IgD-negative memory B cell (primary cell): ENCODE data around the gene SLC35E4. TPM values are rescaled to one million over a fixed set of nuclear protein-coding genes. Genes with fewer than 3 reads are reported as not detected.
"Not testable (repeated sequence)": the region's sequence is repeated elsewhere in the genome, so short reads cannot be mapped to it uniquely, and the experiment has no call there.

Experiments used
- H3K27ac Mint-ChIP-seq, 3 donors: one replicate each; pipeline ENCODE4 v1.8.0; 2020 to 2022; ENCODE audit warnings: mild to moderate bottlenecking in 3 of 3, mixed read lengths in 3 of 3, moderate library complexity in 1 of 3
- H3K27me3 Mint-ChIP-seq: one replicate; pipeline ENCODE4 v1.8.0; 2021; ENCODE audit warnings: mixed read lengths
- H3K36me3 Mint-ChIP-seq: one replicate; pipeline ENCODE4 v1.8.0; 2020; ENCODE audit warnings: mild to moderate bottlenecking, mixed read lengths
- H3K4me1 Mint-ChIP-seq, 3 donors: one replicate each; pipeline ENCODE4 v1.8.0; 2020 to 2022; ENCODE audit warnings: mixed read lengths in 3 of 3, mild to moderate bottlenecking in 1 of 3
- H3K4me3 Mint-ChIP-seq, 4 donors: one replicate each; pipeline ENCODE4 v1.8.0; 2020 to 2022; ENCODE audit warnings: mild to moderate bottlenecking in 4 of 4, mixed read lengths in 4 of 4, moderate library complexity in 3 of 4
- H3K9me3 Mint-ChIP-seq, 3 donors: one replicate each; pipeline ENCODE4 v1.8.0; 2020 to 2021; ENCODE audit warnings: mixed read lengths in 3 of 3, mild to moderate bottlenecking in 1 of 3
- polyA plus RNA-seq: library from polyadenylated mRNA; unstranded; fragments of 300-500 nt; fragmentation: Illumina TruSeq; gene quantifications from one replicate; pipeline ENCODE4 v1.2.3, GENCODE V29; 2021

SLC35E4 gene
- polyA plus RNA-seq, 1 donor from 2014 or later, result 1.5 TPM

- H3K27me3 Mint-ChIP-seq, result no peaks in the 10 kb centered on the region
- H3K9me3 Mint-ChIP-seq, result peaks cover 0 to 2% (median 0%) of the 10 kb centered on the region in 3 donors
- H3K4me3 Mint-ChIP-seq, result no peak overlapping the region
- peak overlapping the region in 1 of 3 donors; percentile 46 for H3K27ac Mint-ChIP-seq
- H3K36me3 Mint-ChIP-seq, result peaks cover 4% of the 10 kb centered on the region
- H3K4me1 Mint-ChIP-seq, result peaks cover 0 to 3% (median 0%) of the 10 kb centered on the region in 3 donors
Measured at GRCh38 chr22:30654361-30654760, 18.8 kb downstream of the SLC35E4 start.

- no peak overlapping the region for H3K4me3 Mint-ChIP-seq
- H3K27ac Mint-ChIP-seq, result no peak overlapping the region
- H3K27me3 Mint-ChIP-seq, result no peaks in the 10 kb centered on the region
- H3K4me1 Mint-ChIP-seq, result peaks cover 0 to 4% (median 3%) of the 10 kb centered on the region in 3 donors
- peaks cover 0 to 2% (median 0%) of the 10 kb centered on the region in 3 donors for H3K9me3 Mint-ChIP-seq
- peaks cover 6% of the 10 kb centered on the region for H3K36me3 Mint-ChIP-seq
Measured at GRCh38 chr22:30655532-30655931, 20.0 kb downstream of the SLC35E4 start.

GRCh38 chr22:30662040-30662439 lies 26.5 kb downstream of the SLC35E4 start:
- H3K4me1 Mint-ChIP-seq, result peaks cover 9 to 21% (median 11%) of the 10 kb centered on the region in 3 donors

GRCh38 chr22:30664798-30665197 lies 29.2 kb downstream of the SLC35E4 start:
- Mint-ChIP-seq H3K9me3 (no peaks in the 10 kb centered on the region), H3K4me3 (peak overlapping the region in 1 of 4 donors; percentile 95), H3K27ac (no peak overlapping the region), H3K4me1 (peaks cover 10 to 19% (median 12%) of the 10 kb centered on the region in 3 donors), H3K27me3 (no peaks in the 10 kb centered on the region), H3K36me3 (peaks cover 7% of the 10 kb centered on the region)

More at GRCh38 chr22:30662040-30662439, 26.5 kb downstream of the SLC35E4 start:
- no peak overlapping the region for H3K4me3 Mint-ChIP-seq
- no peaks in the 10 kb centered on the region for H3K9me3 Mint-ChIP-seq
- H3K27me3 Mint-ChIP-seq, result no peaks in the 10 kb centered on the region
- H3K36me3 Mint-ChIP-seq, result peaks cover 9% of the 10 kb centered on the region
- no peak overlapping the region for H3K27ac Mint-ChIP-seq

- peaks cover 11 to 18% (median 12%) of the 10 kb centered on the region in 3 donors for H3K4me1 Mint-ChIP-seq
- peak overlapping the region in 3 of 4 donors; percentile 1 to 95 (median 17) for H3K4me3 Mint-ChIP-seq
- H3K9me3 Mint-ChIP-seq, result no peaks in the 10 kb centered on the region
Measured at GRCh38 chr22:30665266-30665665, 29.7 kb downstream of the SLC35E4 start.

GRCh38 chr22:30665786-30666185 lies 30.2 kb downstream of the SLC35E4 start:
- Mint-ChIP-seq H3K27ac (no peak overlapping the region), H3K4me3 (peak overlapping the region in 3 of 4 donors; percentile 1 to 95 (median 60)), H3K9me3 (no peaks in the 10 kb centered on the region), H3K4me1 (peaks cover 11 to 18% (median 12%) of the 10 kb centered on the region in 3 donors), H3K27me3 (no peaks in the 10 kb centered on the region), H3K36me3 (peaks cover 4% of the 10 kb centered on the region)

More at GRCh38 chr22:30665266-30665665, 29.7 kb downstream of the SLC35E4 start:
- Mint-ChIP-seq H3K27ac (no peak overlapping the region), H3K36me3 (peaks cover 7% of the 10 kb centered on the region), H3K27me3 (no peaks in the 10 kb centered on the region)

GRCh38 chr22:30667107-30667493 lies 31.5 kb downstream of the SLC35E4 start:
- peak overlapping the region; percentile 9 to 71 (median 56) for H3K27ac Mint-ChIP-seq
- peaks cover 10 to 18% (median 11%) of the 10 kb centered on the region in 3 donors for H3K4me1 Mint-ChIP-seq
- H3K9me3 Mint-ChIP-seq, result no peaks in the 10 kb centered on the region
- H3K4me3 Mint-ChIP-seq, result peak overlapping the region; percentile 94 to 97 (median 96)
- peaks cover 1% of the 10 kb centered on the region for H3K36me3 Mint-ChIP-seq
- H3K27me3 Mint-ChIP-seq, result no peaks in the 10 kb centered on the region

- Mint-ChIP-seq H3K4me3 (peak within 1 kb of the TSS; percentile 94 to 97 (median 96)), H3K27me3 (no peaks in the 10 kb centered on the region), H3K36me3 (peaks cover 1% of the 10 kb centered on the region), H3K27ac (peak within 1 kb of the TSS; percentile 56 to 93 (median 71)), H3K9me3 (no peaks in the 10 kb centered on the region), H3K4me1 (peaks cover 10 to 18% (median 11%) of the 10 kb centered on the region in 3 donors)
Measured at GRCh38 chr22:30667494-30668385, 32.2 kb downstream of the SLC35E4 start, which contains the start of gene DUSP18. TSS of gene DUSP18 (minus strand) at chr22:30667875. CDS start at chr22:30664003, 3,872 bp downstream.

- H3K9me3 Mint-ChIP-seq, result no peaks in the 10 kb centered on the region
- H3K4me3 Mint-ChIP-seq, result peak overlapping the region; percentile 94 to 97 (median 96)
- peaks cover 1% of the 10 kb centered on the region for H3K36me3 Mint-ChIP-seq
- no peaks in the 10 kb centered on the region for H3K27me3 Mint-ChIP-seq
- peak overlapping the region; percentile 56 to 71 (median 67) for H3K27ac Mint-ChIP-seq
- H3K4me1 Mint-ChIP-seq, result peaks cover 10 to 18% (median 11%) of the 10 kb centered on the region in 3 donors
Measured at GRCh38 chr22:30668386-30668710, 32.8 kb downstream of the SLC35E4 start.

GRCh38 chr22:30671071-30671470 lies 35.5 kb downstream of the SLC35E4 start:
- Mint-ChIP-seq H3K4me3 (peak overlapping the region in 1 of 4 donors; percentile 56), H3K27me3 (no peaks in the 10 kb centered on the region), H3K9me3 (no peaks in the 10 kb centered on the region), H3K36me3 (no peaks in the 10 kb centered on the region), H3K27ac (no peak overlapping the region), H3K4me1 (peaks cover 8 to 11% (median 9%) of the 10 kb centered on the region in 3 donors)

GRCh38 chr22:30673136-30673535 lies 37.6 kb downstream of the SLC35E4 start:
- Mint-ChIP-seq H3K36me3 (no peaks in the 10 kb centered on the region), H3K27ac (no peak overlapping the region), H3K4me3 (no peak overlapping the region), H3K9me3 (no peaks in the 10 kb centered on the region), H3K4me1 (peaks cover 0 to 2% (median 0%) of the 10 kb centered on the region in 3 donors), H3K27me3 (peaks cover 13% of the 10 kb centered on the region)

GRCh38 chr22:30674482-30674881 lies 38.9 kb downstream of the SLC35E4 start:
- peaks cover 15% of the 10 kb centered on the region for H3K27me3 Mint-ChIP-seq
- peaks cover 0 to 1% (median 0%) of the 10 kb centered on the region in 3 donors for H3K4me1 Mint-ChIP-seq
- no peak overlapping the region for H3K4me3 Mint-ChIP-seq
- no peak overlapping the region for H3K27ac Mint-ChIP-seq
- H3K9me3 Mint-ChIP-seq, result no peaks in the 10 kb centered on the region
- H3K36me3 Mint-ChIP-seq, result no peaks in the 10 kb centered on the region

GRCh38 chr22:30675436-30675835 lies 39.9 kb downstream of the SLC35E4 start:
- H3K27me3 Mint-ChIP-seq, result peaks cover 15% of the 10 kb centered on the region
- H3K4me3 Mint-ChIP-seq, result no peak overlapping the region
- H3K9me3 Mint-ChIP-seq, result no peaks in the 10 kb centered on the region
- no peak overlapping the region for H3K27ac Mint-ChIP-seq
- no peaks in the 10 kb centered on the region for H3K36me3 Mint-ChIP-seq
- no peaks in the 10 kb centered on the region for H3K4me1 Mint-ChIP-seq

GRCh38 chr22:30676565-30676964 lies 41.0 kb downstream of the SLC35E4 start:
- H3K4me3 Mint-ChIP-seq, H3K4me1 Mint-ChIP-seq, H3K36me3 Mint-ChIP-seq, H3K27ac Mint-ChIP-seq, H3K9me3 Mint-ChIP-seq: not testable (repeated sequence)
- peaks cover 15% of the 10 kb centered on the region for H3K27me3 Mint-ChIP-seq

GRCh38 chr22:30679895-30680690 lies 44.5 kb downstream of the SLC35E4 start:
- H3K36me3 Mint-ChIP-seq, H3K4me3 Mint-ChIP-seq, H3K27ac Mint-ChIP-seq, H3K9me3 Mint-ChIP-seq, H3K4me1 Mint-ChIP-seq: not testable (repeated sequence)
- peaks cover 18% of the 10 kb centered on the region for H3K27me3 Mint-ChIP-seq
